HG03571 (cell line): ENCODE results near the gene FGFR4.
A peak's percentile ranks its signal among the peaks of the same experiment; 100 is the strongest.
"Not testable (repeated sequence)": the region's sequence is repeated elsewhere in the genome, so short reads cannot be mapped to it uniquely, and the experiment has no call there.

Experiments
- ATAC-seq: cut with Tn5 transposase; IDR thresholded peaks from one replicate; pipeline ENCODE4 v1.9.1; 2021; ENCODE audit not compliant: unreplicated experiment

Gene FGFR4

DNA sequence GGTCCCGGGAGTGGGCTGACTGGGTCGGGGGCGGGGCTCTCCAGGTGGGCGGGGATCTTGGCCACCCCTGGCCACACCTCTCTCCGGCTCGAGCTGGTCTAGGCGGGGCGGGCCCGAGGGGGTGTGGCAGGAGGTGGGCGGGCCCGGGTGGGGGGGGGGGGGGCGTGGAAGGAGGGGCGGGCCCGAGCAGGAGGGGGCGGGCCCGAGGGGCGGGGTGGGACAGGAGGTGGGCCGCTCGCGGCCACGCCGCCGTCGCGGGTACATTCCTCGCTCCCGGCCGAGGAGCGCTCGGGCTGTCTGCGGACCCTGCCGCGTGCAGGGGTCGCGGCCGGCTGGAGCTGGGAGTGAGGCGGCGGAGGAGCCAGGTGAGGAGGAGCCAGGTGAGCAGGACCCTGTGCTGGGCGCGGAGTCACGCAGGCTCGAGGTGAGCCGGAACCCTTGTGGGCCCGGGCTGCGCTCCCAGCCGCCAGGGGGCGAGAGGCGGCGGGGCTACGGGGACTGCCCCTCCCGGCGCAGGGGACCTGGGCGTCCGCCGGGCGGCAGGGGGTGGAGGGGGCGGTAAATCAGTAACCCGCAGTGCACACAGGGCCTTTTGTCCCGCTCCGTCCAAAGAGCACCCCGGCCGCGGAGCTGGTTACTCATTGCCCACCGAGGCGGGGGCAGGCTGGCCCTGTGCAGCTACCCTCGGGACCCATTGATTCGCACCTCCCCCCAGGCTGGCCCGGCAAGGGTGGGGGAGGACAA, at the start of gene FGFR4:
Gene FGFR4, plus strand, starts transcription at position 262 of the 744 bp plus-strand sequence. CDS start 2,688 bp downstream, outside the sequence.
- peak; percentile 65 for ATAC-seq

- no peak for ATAC-seq
Measured at GRCh38 chr5:177036921-177037320, 49.8 kb upstream of the FGFR4 start.

GRCh38 chr5:177040814-177041420, 45.8 kb upstream of the FGFR4 start:
- ATAC-seq: no peak

DNA sequence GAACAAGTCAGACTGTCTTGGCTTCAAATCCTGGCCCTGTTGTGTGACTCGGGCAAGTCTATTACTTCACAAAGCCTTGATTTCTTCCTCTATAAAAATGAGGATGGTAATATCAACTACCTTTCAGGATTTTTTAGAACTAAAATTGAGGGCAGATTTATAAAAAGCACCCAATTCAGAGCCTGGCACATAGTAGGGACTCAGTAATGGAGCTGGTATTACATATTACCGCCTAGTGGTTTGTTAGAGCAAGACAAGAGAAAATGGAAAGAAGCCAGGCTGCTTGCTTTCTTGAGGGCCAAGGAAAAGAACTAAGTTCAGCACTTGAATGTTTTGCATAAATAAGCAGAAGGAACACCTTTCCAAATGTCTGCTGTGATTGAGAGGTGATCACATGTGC, 44.8 kb upstream of the FGFR4 start:
- no peak for ATAC-seq

DNA sequence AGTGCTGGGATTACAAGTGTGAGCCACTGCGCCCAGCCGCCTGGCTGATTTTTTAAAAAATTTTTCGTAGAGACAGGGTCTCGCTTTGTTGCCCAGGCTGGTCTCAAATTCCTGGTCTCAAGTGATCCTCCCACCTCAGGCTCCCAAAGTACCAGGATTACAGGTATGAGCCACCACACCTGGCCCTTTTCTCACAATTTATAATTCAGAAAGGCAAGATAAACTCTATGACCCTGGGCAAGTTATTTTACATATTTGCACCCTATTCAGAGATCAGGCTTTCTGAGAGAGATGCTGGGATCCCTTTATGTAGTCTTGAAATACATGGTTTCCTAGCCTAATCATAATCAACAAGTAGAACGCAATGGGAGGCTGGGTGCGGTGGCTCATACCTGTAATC, 43.6 kb upstream of the FGFR4 start:
- no peak for ATAC-seq

GRCh38 chr5:177043958-177044357, 42.8 kb upstream of the FGFR4 start:
- no peak for ATAC-seq

DNA sequence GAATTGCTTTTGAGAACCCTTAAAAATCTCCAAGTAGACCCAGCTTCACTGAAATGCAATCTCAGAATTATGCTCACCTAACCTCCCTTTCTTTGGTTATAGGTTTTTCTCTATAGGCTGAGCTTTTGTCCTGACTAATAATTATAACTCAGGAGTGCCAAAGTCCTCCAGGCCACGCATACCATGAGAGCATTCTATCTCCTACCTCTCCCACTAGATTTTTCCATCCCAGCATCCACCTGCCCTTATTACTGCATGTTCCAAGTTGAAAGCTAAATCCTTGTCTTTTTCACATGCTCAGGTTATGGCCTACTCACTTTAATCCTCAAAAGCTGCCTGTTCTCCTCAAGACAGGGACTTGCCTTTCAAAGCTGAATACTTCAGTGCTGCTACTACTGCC, 42.1 kb upstream of the FGFR4 start:
- ATAC-seq: no peak

DNA sequence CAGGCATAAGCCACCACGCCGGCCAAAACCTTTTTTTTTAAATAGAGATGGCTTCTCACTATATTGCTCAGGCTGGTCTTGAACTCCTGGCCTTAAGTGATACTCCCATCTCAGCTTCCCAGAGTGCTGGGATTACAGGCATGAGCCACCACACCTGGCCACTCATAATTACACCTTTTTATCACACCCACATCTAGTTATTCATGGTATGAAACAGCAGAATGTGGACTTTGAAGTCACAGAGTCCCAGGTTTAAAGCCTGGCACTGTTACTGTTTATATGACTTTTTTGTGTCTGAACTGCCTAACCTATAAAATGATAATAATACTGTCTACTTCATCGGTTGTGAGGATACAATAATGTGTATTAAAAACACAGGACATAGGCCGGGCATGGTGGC, 41.1 kb upstream of the FGFR4 start:
- ATAC-seq: no peak

GRCh38 chr5:177048531-177048930, 38.2 kb upstream of the FGFR4 start:
- ATAC-seq: not testable (repeated sequence)

- no peak for ATAC-seq
Measured at GRCh38 chr5:177049285-177049684, 37.4 kb upstream of the FGFR4 start.

- no peak for ATAC-seq
Measured at GRCh38 chr5:177064500-177065277, 22.0 kb upstream of the FGFR4 start.

GRCh38 chr5:177065491-177065890, 21.2 kb upstream of the FGFR4 start:
- ATAC-seq: no peak

DNA sequence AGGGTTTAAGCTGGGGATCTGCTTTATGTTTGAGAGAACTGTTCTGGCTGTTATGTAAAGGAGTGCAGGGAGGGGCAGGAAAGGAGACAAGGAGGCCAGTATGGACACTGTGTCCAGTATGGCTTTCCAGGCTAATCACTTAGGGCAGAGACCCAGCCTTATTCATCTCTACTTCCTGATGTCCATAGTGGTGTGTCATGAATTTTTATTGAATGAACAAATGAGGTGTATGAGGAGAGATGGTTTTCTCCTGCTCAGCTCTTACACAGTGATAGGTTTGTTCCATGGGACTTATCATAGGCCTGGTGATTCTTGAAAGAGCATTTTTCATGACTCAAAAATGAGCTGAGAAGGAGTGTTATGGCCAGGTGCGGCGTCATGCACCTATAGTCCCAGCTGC, 20.5 kb upstream of the FGFR4 start:
- no peak for ATAC-seq

- ATAC-seq: no peak
Measured at GRCh38 chr5:177067503-177067902, 19.2 kb upstream of the FGFR4 start.

DNA sequence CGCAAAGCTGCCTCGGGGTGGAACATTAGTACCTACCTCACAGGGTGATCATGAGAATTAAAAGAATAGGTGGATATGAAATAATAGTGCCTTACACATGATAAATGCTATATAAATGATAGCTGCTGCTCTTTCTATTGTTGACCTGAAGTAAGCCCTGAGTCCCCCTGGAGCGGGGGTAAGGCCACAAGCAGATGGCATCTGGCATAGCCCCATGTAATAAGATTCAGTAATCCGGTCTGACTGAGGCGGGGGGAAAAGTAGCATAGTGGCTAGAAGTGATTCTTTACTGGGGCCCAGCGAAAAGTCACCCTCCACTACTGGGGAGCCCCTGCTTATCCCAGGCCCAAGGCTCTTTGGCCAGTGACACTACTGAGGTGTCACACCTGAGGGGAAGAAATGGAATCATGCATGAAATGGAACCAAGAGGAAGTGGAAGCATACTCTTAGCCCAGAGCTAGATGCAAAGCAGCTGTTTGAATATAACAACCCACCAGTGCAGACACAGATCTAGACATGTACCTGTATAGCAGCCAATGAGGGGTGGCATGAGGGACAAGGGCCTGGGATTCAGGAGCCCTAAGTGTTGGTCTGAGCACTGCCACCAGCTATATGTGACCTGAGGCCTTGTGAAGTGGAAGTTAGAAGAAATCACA, 16.1 kb upstream of the FGFR4 start:
- ATAC-seq: peak; percentile 38

GRCh38 chr5:177071666-177072385, 14.9 kb upstream of the FGFR4 start:
- ATAC-seq: peak; percentile 55

- no peak for ATAC-seq
Measured at GRCh38 chr5:177077335-177077734, 9.4 kb upstream of the FGFR4 start.

- no peak for ATAC-seq
Measured at GRCh38 chr5:177079606-177080005, 7.1 kb upstream of the FGFR4 start.

- ATAC-seq: no peak
Measured at GRCh38 chr5:177080265-177080664, 6.5 kb upstream of the FGFR4 start.

- ATAC-seq: no peak
Measured at GRCh38 chr5:177081859-177082258, 4.9 kb upstream of the FGFR4 start.

- ATAC-seq: no peak
Measured at GRCh38 chr5:177083357-177083756, 3.4 kb upstream of the FGFR4 start.
